Activated CD8-positive, alpha-beta T cell treated with anti-CD3 and anti-CD28 coated beads for 36 hours (primary cell): ENCODE results near the gene SAP30L. TPM values are rescaled to one million over a fixed set of nuclear protein-coding genes. Genes with fewer than 3 reads are reported as not detected.

Source experiments
- ATAC-seq: fragments of 200-7000 bp; cut with Tn5 transposase; one replicate; pipeline ENCODE4 v1.10.0; 2021; ENCODE audit warnings: mild to moderate bottlenecking, moderate library complexity
- CTCF ChIA-PET: fragments of 350-600 bp; sonication (Branson Sonifier 250); formaldehyde crosslinking; loops from one replicate; lab custom pipeline; 2021; ENCODE audit warnings: antibody characterized with exemption; lab: Charles Lee
- POLR2A ChIA-PET: fragments of 350-600 bp; sonication (Branson Sonifier 250); formaldehyde crosslinking; loops from one replicate; lab custom pipeline; 2021; ENCODE audit warnings: antibody characterized with exemption; lab: Charles Lee
- DNase-seq: peaks from one replicate; pipeline ENCODE4 v3.0.0-alpha.2; 2020
- H3K27ac Mint-ChIP-seq: one replicate; pipeline ENCODE4 v1.8.0; 2021; ENCODE audit warnings: mild to moderate bottlenecking, mixed read lengths
- H3K27me3 Mint-ChIP-seq: one replicate; pipeline ENCODE4 v1.8.0; 2021; ENCODE audit warnings: mixed read lengths
- H3K36me3 Mint-ChIP-seq: one replicate; pipeline ENCODE4 v1.8.0; 2021; ENCODE audit warnings: low read depth, mixed read lengths
- H3K4me1 Mint-ChIP-seq: one replicate; pipeline ENCODE4 v1.8.0; 2021; ENCODE audit warnings: low read depth, mixed read lengths
- H3K4me3 Mint-ChIP-seq: one replicate; pipeline ENCODE4 v1.8.0; 2021; ENCODE audit warnings: mild to moderate bottlenecking, moderate library complexity, mixed read lengths
- H3K9me3 Mint-ChIP-seq: one replicate; pipeline ENCODE4 v1.8.0; 2021; ENCODE audit warnings: mixed read lengths
- intact Hi-C: fragments of 100-400 bp; cut with micrococcal nuclease; formaldehyde crosslinking; loops from one replicate; pipeline ENCODE4 v1.10.0; 2022
- total RNA-seq, 2 experiments: library from RNA; stranded (reverse); gene quantifications; one replicate each; pipeline ENCODE4 v1.2.3, GENCODE V29; 2021
- TF ChIP-seq, protein P1 (sequence below): fragments of 200-600 bp; IDR thresholded peaks from one replicate; pipeline ENCODE4 v1.8.0; 2022; ENCODE audit warnings: antibody characterized with exemption, mild to moderate bottlenecking

The SAP30L gene
- total RNA-seq, 2 experiments from 2014 or later: 24.6 to 31.7 TPM

- Mint-ChIP-seq H3K36me3 (no peaks in the 10 kb centered on the region), H3K27ac (no peak overlapping the region), H3K4me3 (no peak overlapping the region), H3K4me1 (peaks cover 3% of the 10 kb centered on the region), H3K9me3 (no peaks in the 10 kb centered on the region), H3K27me3 (peaks cover 17% of the 10 kb centered on the region)
- ATAC-seq: no peak
- ChIA-PET POLR2A (no interaction called here), CTCF (interaction anchor here (0.8 to 3.9 kb wide), 2 partner anchors 17 to 37 kb away, joined by 4 to 20 read pairs; no protein-coding TSS in a partner anchor)
- intact Hi-C loops: no loop called here
- no peak for DNase-seq
- TF ChIP-seq, protein P1, sequence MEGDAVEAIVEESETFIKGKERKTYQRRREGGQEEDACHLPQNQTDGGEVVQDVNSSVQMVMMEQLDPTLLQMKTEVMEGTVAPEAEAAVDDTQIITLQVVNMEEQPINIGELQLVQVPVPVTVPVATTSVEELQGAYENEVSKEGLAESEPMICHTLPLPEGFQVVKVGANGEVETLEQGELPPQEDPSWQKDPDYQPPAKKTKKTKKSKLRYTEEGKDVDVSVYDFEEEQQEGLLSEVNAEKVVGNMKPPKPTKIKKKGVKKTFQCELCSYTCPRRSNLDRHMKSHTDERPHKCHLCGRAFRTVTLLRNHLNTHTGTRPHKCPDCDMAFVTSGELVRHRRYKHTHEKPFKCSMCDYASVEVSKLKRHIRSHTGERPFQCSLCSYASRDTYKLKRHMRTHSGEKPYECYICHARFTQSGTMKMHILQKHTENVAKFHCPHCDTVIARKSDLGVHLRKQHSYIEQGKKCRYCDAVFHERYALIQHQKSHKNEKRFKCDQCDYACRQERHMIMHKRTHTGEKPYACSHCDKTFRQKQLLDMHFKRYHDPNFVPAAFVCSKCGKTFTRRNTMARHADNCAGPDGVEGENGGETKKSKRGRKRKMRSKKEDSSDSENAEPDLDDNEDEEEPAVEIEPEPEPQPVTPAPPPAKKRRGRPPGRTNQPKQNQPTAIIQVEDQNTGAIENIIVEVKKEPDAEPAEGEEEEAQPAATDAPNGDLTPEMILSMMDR: no peak
Observed at GRCh38 chr5:154503698-154504039, 57.9 kb downstream of the SAP30L start.

DNA sequence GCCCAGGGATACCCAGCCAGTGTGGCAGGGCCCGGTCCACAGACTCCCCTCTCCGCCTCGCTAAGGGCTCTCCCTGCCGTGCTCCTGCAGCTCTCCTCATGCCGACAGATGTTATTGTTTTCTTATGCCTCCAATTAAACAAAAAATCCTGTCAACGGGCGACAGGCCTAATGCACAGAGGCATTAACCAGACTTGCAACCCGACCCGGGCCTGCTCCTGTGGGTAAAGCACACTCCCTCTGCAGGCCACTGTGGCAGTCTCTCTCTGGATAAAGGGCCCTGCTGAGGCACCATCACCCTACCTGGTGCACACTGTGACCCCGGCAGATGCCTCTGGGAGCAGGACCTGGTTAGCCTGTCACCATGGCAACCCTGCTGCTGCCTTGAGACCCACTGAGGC lies 59.8 kb downstream of the SAP30L start:
- TF ChIP-seq, protein P1: no peak
- H3K4me1 Mint-ChIP-seq: peaks cover 3% of the 10 kb centered on the region
- H3K36me3 Mint-ChIP-seq: no peaks in the 10 kb centered on the region
- POLR2A ChIA-PET: no interaction called here
- intact Hi-C loops: no loop called here
- CTCF ChIA-PET: interaction anchor here (0.6 to 1.8 kb wide), 2 partner anchors 20 to 284 kb away, joined by 3 to 6 read pairs; no protein-coding TSS in a partner anchor
- H3K27ac Mint-ChIP-seq: no peak overlapping the region
- no peaks in the 10 kb centered on the region for H3K9me3 Mint-ChIP-seq
- peaks cover 26% of the 10 kb centered on the region for H3K27me3 Mint-ChIP-seq
- no peak overlapping the region for H3K4me3 Mint-ChIP-seq
- ATAC-seq (no peak), DNase-seq (no peak)

- H3K27me3 Mint-ChIP-seq: peaks cover 27% of the 10 kb centered on the region
- intact Hi-C loops: no loop called here
- TF ChIP-seq, protein P1: no peak
- ChIA-PET POLR2A (no interaction called here), CTCF (interaction anchor here (0.6 to 2.3 kb wide), 3 partner anchors 15 to 283 kb away, joined by 3 to 10 read pairs (median 6); no protein-coding TSS in a partner anchor)
- no peaks in the 10 kb centered on the region for H3K36me3 Mint-ChIP-seq
- DNase-seq (no peak), ATAC-seq (no peak)
- H3K27ac Mint-ChIP-seq: no peak overlapping the region
- no peaks in the 10 kb centered on the region for H3K9me3 Mint-ChIP-seq
- peaks cover 3% of the 10 kb centered on the region for H3K4me1 Mint-ChIP-seq
- no peak overlapping the region for H3K4me3 Mint-ChIP-seq
Observed at GRCh38 chr5:154506049-154506715, 60.4 kb downstream of the SAP30L start.

DNA sequence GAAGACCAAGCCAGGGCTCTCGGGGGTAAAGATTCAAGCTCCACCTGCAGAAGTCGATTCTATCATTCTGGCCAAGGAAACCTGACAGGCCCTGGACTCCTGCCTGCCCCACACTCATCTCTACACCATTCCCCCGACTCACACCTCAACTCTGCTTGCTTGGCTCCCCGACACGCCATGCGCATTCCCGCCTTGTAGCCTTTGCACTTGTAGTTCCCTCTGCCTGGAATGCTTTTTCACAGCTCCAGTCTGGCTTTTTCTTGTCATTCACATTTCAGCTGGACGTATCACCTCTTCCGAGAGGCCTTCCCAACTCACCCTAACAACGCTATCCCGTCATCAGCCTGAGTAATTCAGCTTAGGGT lies 60.9 kb downstream of the SAP30L start:
- Mint-ChIP-seq H3K4me3 (no peak overlapping the region), H3K27me3 (peaks cover 28% of the 10 kb centered on the region), H3K4me1 (peaks cover 3% of the 10 kb centered on the region), H3K36me3 (no peaks in the 10 kb centered on the region), H3K9me3 (no peaks in the 10 kb centered on the region), H3K27ac (no peak overlapping the region)
- TF ChIP-seq, protein P1: no peak
- ChIA-PET CTCF (interaction anchor here (2.3 kb wide), 1 partner anchor 14 kb away, joined by 10 read pairs; no protein-coding TSS in a partner anchor), POLR2A (no interaction called here)
- DNase-seq (no peak), ATAC-seq (no peak)
- intact Hi-C loops: no loop called here

GRCh38 chr5:154508114-154508513 lies 62.3 kb downstream of the SAP30L start:
- Mint-ChIP-seq H3K4me1 (peaks cover 3% of the 10 kb centered on the region), H3K27ac (no peak overlapping the region), H3K27me3 (peaks cover 30% of the 10 kb centered on the region), H3K36me3 (no peaks in the 10 kb centered on the region), H3K4me3 (no peak overlapping the region), H3K9me3 (no peaks in the 10 kb centered on the region)
- ChIA-PET CTCF (interaction anchor here (2.3 kb wide), 1 partner anchor 13 kb away, joined by 10 read pairs; no protein-coding TSS in a partner anchor), POLR2A (interaction anchor here (0.6 kb wide), 1 partner anchor 18 kb away, joined by 4 read pairs; no protein-coding TSS in a partner anchor)
- no peak for DNase-seq
- TF ChIP-seq, protein P1: no peak
- ATAC-seq: no peak
- intact Hi-C loops: no loop called here
